K562 (cell line): ENCODE data around the gene DNASE1L2. TPM values are rescaled to one million over a fixed set of nuclear protein-coding genes. Genes with fewer than 3 reads are reported as not detected.

ENCODE experiments used
- C11orf30 ChIP-seq: fragments of 450-650 bp; IDR thresholded peaks from 2 replicates; pipeline ENCODE4 v1.6.1; 2016; ENCODE audit warnings: low read depth, mild to moderate bottlenecking
- FOXP1 ChIP-seq: sonication (generic); formaldehyde crosslinking; IDR thresholded peaks from 2 replicates; pipeline ENCODE4 v1.8.0; 2022; ENCODE audit warnings: mild to moderate bottlenecking, missing genetic modification reagents
- ILF3 ChIP-seq: fragments of 450-650 bp; IDR thresholded peaks from 2 replicates; pipeline ENCODE4 v1.6.1; 2018; ENCODE audit warnings: antibody characterized with exemption, mild to moderate bottlenecking, moderate library complexity, borderline replicate concordance
- JUNB ChIP-seq: fragments of 450-650 bp; formaldehyde crosslinking; conservative IDR thresholded peaks from 2 replicates; pipeline ENCODE4 v1.4.0; 2020; ENCODE audit warnings: mild to moderate bottlenecking
- JUND ChIP-seq, 2 experiments: IDR thresholded peaks; 2 replicates in 1 of 2; 3 replicates in 1 of 2; pipeline ENCODE4 v1.6.1; 2011; ENCODE audit warnings: borderline replicate concordance in 2 of 2, low read depth in 2 of 2, low read length in 2 of 2, improper control_type of control experiment in 1 of 2, missing biosample characterization in 1 of 2, missing genetic modification characterization in 1 of 2, missing genetic modification reagents in 1 of 2
- MED1 ChIP-seq: sonication (generic); formaldehyde crosslinking; IDR thresholded peaks from 2 replicates; pipeline ENCODE4 v1.8.1; 2023; ENCODE audit warnings: missing genetic modification reagents, borderline replicate concordance
- MYC ChIP-seq, 2 experiments: fragments of 250-450 bp in 1 of 2; sonication (Bioruptor Pico) in 1 of 2; IDR thresholded peaks; 2 replicates each; pipeline versions ENCODE4 v1.5.1 to v1.6.1; 2012 to 2021; ENCODE audit warnings: low read depth in 2 of 2, borderline replicate concordance in 1 of 2, improper control_type of control experiment in 1 of 2, low read length in 1 of 2, mild to moderate bottlenecking in 1 of 2, moderate library complexity in 1 of 2
- NCOA1 ChIP-seq: fragments of 450-650 bp; IDR thresholded peaks from 2 replicates; pipeline ENCODE4 v1.6.1; 2016; ENCODE audit warnings: low read depth
- NFATC3 ChIP-seq: fragments of 450-650 bp; IDR thresholded peaks from 2 replicates; pipeline ENCODE4 v1.6.1; 2017; ENCODE audit warnings: mild to moderate bottlenecking
- PRMT5 ChIP-seq: sonication (generic); formaldehyde crosslinking; IDR thresholded peaks from 2 replicates; pipeline ENCODE4 v1.5.0; 2020; ENCODE audit warnings: missing genetic modification reagents
- PYGO2 ChIP-seq: fragments of 450-650 bp; IDR thresholded peaks from 2 replicates; pipeline ENCODE4 v1.6.1; 2016; ENCODE audit warnings: mild to moderate bottlenecking, missing genetic modification characterization, moderate library complexity, missing compliant biosample characterization
- RFX1 ChIP-seq: fragments of 450-650 bp; IDR thresholded peaks from 2 replicates; pipeline ENCODE4 v1.6.1; 2016; ENCODE audit warnings: mild to moderate bottlenecking, moderate library complexity
- SREBF2 ChIP-seq: sonication (generic); formaldehyde crosslinking; IDR thresholded peaks from 2 replicates; pipeline ENCODE4 v1.4.0; 2020; ENCODE audit warnings: mild to moderate bottlenecking, missing genetic modification reagents
- XRCC5 ChIP-seq: fragments of 200-400 bp; formaldehyde crosslinking; IDR thresholded peaks from 2 replicates; pipeline ENCODE4 v1.6.1; 2017; ENCODE audit warnings: low read depth, mild to moderate bottlenecking, low read length
- ZC3H8 ChIP-seq: fragments of 450-650 bp; IDR thresholded peaks from 2 replicates; pipeline ENCODE4 v1.6.1; 2017
- ZNF165 ChIP-seq: fragments of 250-450 bp; sonication (Bioruptor Pico); IDR thresholded peaks from 2 replicates; pipeline ENCODE4 v1.4.0; 2020; ENCODE audit warnings: borderline replicate concordance
- ZNF274 ChIP-seq: IDR thresholded peaks from 2 replicates; pipeline ENCODE4 v1.6.1; 2011; ENCODE audit warnings: low read depth, mild to moderate bottlenecking, low read length, moderate library complexity, borderline replicate concordance
- ZNF316 ChIP-seq: fragments of 450-650 bp; IDR thresholded peaks from 2 replicates; pipeline ENCODE4 v1.6.1; 2016
- ZNF445 ChIP-seq: fragments of 250-450 bp; sonication (Bioruptor Pico); IDR thresholded peaks from 2 replicates; pipeline ENCODE4 v1.4.0; 2020; ENCODE audit warnings: low read depth, mild to moderate bottlenecking, moderate library complexity
- ZNF668 ChIP-seq: fragments of 250-450 bp; sonication (Bioruptor Pico); IDR thresholded peaks from 2 replicates; pipeline ENCODE4 v1.8.0; 2022; ENCODE audit warnings: mild to moderate bottlenecking, inconsistent platforms
- ZNF707 ChIP-seq: fragments of 250-450 bp; sonication (Bioruptor Pico); conservative IDR thresholded peaks from 2 replicates; pipeline ENCODE4 v1.8.0; 2022; ENCODE audit warnings: inconsistent platforms, mild to moderate bottlenecking, moderate library complexity
- polyA plus RNA-seq, 8 experiments: library from polyadenylated mRNA; depleted of rRNA in 4 of 8; stranded (reverse) in 5 of 8; unstranded in 3 of 8; fragments of >200 nt; fragmentation: Nextera tagmentation in 2 of 8; fragmentation: Illumina TruSeq in 1 of 8; extraction: Ambion mirVana in 2 of 8; extraction: Trizol in 1 of 8; gene quantifications; 2 replicates each; pipeline versions ENCODE4 v1.2.1 to v1.2.3, GENCODE V29; 2011 to 2014; ENCODE audit warnings: inconsistent platforms in 1 of 8, missing spikeins in 1 of 8
- total RNA-seq, 7 experiments: library from RNA; depleted of rRNA in 6 of 7; stranded (reverse); fragments of >200 nt in 6 of 7; fragmentation: Illumina TruSeq in 2 of 7; extraction: Trizol in 2 of 7; gene quantifications; 2 replicates each; pipeline versions ENCODE4 v1.2.1 to v1.2.3, GENCODE V29; 2011 to 2021; ENCODE audit warnings: low replicate concordance in 1 of 7
- TF ChIP-seq, protein P1 (sequence below), 3 experiments: fragments of 200-800 bp in 1 of 3; sonication (Bioruptor generic) in 1 of 3; sonication (generic) in 1 of 3; formaldehyde crosslinking in 1 of 3; IDR thresholded peaks; 2 replicates each; pipeline versions ENCODE4 v1.6.1 to v1.8.0; 2016 to 2022; ENCODE audit warnings: mild to moderate bottlenecking in 2 of 3, missing compliant biosample characterization in 2 of 3, missing genetic modification characterization in 2 of 3, missing genetic modification reagents in 1 of 3
- TF ChIP-seq, protein P2 (sequence below): sonication (generic); formaldehyde crosslinking; IDR thresholded peaks from 2 replicates; pipeline ENCODE4 v1.8.0; 2022; ENCODE audit warnings: missing genetic modification reagents, mild to moderate bottlenecking, borderline replicate concordance
- TF ChIP-seq, protein P3 (sequence below): fragments of 450-650 bp; formaldehyde crosslinking; IDR thresholded peaks from 2 replicates; pipeline ENCODE4 v1.4.0; 2020; ENCODE audit warnings: mild to moderate bottlenecking

DNASE1L2 gene
- total and polyA plus RNA-seq, 9 of the 15 experiments (the other 6 are each of a cell fraction or from before 2014, with no cell fraction given) = 0.08 to 2.7 (median 1.7) TPM; not detected in 1

DNA sequence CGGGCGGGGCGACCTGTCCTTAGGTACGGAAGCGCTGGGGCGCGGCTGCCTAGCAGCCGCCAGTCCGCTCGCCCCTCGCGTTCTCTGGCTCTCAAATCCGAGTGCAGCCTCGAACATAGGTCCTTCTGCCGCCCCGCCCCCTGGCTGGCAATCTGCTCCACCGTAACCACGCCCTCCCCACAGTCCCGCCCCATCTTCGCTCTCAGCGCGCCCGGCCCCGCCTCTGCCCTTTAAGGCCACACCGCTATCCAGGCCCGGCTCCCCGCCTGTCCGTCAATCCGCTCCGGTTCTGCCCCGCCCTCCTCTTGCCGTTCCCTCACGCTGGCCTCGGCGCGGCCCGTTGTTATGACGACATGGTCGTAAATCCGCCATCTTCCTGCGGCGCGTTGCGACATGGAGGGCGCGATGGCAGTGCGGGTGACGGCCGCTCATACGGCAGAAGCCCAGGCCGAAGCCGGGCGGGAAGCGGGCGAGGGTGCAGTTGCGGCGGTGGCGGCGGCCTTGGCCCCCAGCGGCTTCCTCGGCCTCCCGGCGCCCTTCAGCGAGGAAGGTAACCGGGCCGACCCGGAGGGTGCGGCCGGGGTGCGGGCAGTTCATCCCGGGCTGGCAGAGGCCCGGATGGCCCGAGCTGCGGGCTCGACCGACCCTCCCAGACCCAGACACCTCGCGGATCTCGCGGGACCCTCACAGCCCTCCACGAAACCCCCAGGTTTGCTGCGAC, 12.9 kb upstream of the DNASE1L2 start, which contains the start of gene E4F1 (continued):
- TF ChIP-seq ZNF707 (no peak), MED1 (CRISPR knock-in tag) (no peak), C11orf30 (peak; percentile 74), PRMT5 (CRISPR knock-in tag) (no peak), ZC3H8 (no peak), ZNF165 (CRISPR knock-in tag) (no peak), FOXP1 (CRISPR knock-in tag) (0 out of 2 replicates have a peak, but pooled peaks have one; percentile 46), ZNF316 (no peak), NCOA1 (no peak), NFATC3 (no peak), XRCC5 (no peak), PYGO2 (no peak), JUNB (CRISPR knock-in tag) (no peak), SREBF2 (no peak), ILF3 (no peak), JUND (IDR thresholded peaks at IDR 0.05; ENCODE audit: borderline replicate concordance, low read depth, low read length) (peak; percentile 69), JUND (tag; IDR thresholded peaks at IDR 0.05; ENCODE audit: borderline replicate concordance, low read depth, low read length) (no peak), RFX1 (peak; percentile 98), ZNF668 (CRISPR knock-in tag) (no peak), ZNF445 (CRISPR knock-in tag) (no peak), MYC (IDR thresholded peaks at IDR 0.05; ENCODE audit: low read depth, low read length) (peak; percentile 86), MYC (CRISPR knock-in tag; IDR thresholded peaks at IDR 0.05; ENCODE audit: borderline replicate concordance, low read depth) (no peak; the same call in 1 of the 2 replicates), ZNF274 (peak; percentile 27; the same call in 1 of the 2 replicates)
- TF ChIP-seq, protein P1, sequence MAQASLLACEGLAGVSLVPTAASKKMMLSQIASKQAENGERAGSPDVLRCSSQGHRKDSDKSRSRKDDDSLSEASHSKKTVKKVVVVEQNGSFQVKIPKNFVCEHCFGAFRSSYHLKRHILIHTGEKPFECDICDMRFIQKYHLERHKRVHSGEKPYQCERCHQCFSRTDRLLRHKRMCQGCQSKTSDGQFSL (CRISPR knock-in tag; IDR thresholded peaks at IDR 0.05) = 0 out of 2 replicates have a peak, but pooled peaks have one; percentile 40
- TF ChIP-seq, protein P1 (tag; IDR thresholded peaks at IDR 0.05) = no peak
- TF ChIP-seq, protein P2, sequence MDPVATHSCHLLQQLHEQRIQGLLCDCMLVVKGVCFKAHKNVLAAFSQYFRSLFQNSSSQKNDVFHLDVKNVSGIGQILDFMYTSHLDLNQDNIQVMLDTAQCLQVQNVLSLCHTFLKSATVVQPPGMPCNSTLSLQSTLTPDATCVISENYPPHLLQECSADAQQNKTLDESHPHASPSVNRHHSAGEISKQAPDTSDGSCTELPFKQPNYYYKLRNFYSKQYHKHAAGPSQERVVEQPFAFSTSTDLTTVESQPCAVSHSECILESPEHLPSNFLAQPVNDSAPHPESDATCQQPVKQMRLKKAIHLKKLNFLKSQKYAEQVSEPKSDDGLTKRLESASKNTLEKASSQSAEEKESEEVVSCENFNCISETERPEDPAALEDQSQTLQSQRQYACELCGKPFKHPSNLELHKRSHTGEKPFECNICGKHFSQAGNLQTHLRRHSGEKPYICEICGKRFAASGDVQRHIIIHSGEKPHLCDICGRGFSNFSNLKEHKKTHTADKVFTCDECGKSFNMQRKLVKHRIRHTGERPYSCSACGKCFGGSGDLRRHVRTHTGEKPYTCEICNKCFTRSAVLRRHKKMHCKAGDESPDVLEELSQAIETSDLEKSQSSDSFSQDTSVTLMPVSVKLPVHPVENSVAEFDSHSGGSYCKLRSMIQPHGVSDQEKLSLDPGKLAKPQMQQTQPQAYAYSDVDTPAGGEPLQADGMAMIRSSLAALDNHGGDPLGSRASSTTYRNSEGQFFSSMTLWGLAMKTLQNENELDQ (CRISPR knock-in tag) = no peak
- TF ChIP-seq, protein P3, sequence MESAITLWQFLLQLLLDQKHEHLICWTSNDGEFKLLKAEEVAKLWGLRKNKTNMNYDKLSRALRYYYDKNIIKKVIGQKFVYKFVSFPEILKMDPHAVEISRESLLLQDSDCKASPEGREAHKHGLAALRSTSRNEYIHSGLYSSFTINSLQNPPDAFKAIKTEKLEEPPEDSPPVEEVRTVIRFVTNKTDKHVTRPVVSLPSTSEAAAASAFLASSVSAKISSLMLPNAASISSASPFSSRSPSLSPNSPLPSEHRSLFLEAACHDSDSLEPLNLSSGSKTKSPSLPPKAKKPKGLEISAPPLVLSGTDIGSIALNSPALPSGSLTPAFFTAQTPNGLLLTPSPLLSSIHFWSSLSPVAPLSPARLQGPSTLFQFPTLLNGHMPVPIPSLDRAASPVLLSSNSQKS (CRISPR knock-in tag) = no peak
